Progenitor cell of endocrine pancreas (in vitro differentiated cells): Measurements from ENCODE around the gene CFAP90. TPM values are rescaled to one million over a fixed set of nuclear protein-coding genes. Genes with fewer than 3 reads are reported as not detected.

ENCODE experiments used
- DNase-seq: peaks from one replicate; pipeline ENCODE4 v3.0.0; 2021; ENCODE audit warnings: low spot score; ENCODE audit not compliant: unreplicated experiment
- H3K27ac Mint-ChIP-seq: 2 replicates; pipeline ENCODE4 v1.8.0; 2021; ENCODE audit warnings: mild to moderate bottlenecking, moderate library complexity, mixed read lengths
- H3K27me3 Mint-ChIP-seq: 2 replicates; pipeline ENCODE4 v1.8.0; 2021; ENCODE audit warnings: mixed read lengths
- H3K36me3 Mint-ChIP-seq: 2 replicates; pipeline ENCODE4 v1.8.0; 2022; ENCODE audit warnings: mixed read lengths; ENCODE audit not compliant: insufficient read depth
- H3K4me1 Mint-ChIP-seq: 2 replicates; pipeline ENCODE4 v1.8.0; 2021; ENCODE audit warnings: low read depth, mixed read lengths
- H3K4me3 Mint-ChIP-seq: 2 replicates; pipeline ENCODE4 v1.8.0; 2021; ENCODE audit warnings: low read depth, mild to moderate bottlenecking, moderate library complexity, mixed read lengths
- H3K9me3 Mint-ChIP-seq: 2 replicates; pipeline ENCODE4 v1.8.0; 2021; ENCODE audit warnings: low read depth, mixed read lengths
- total RNA-seq: library from RNA; stranded (reverse); gene quantifications from 2 replicates; pipeline ENCODE4 v1.2.1, GENCODE V29; 2021
- TF ChIP-seq, protein P1 (sequence below): fragments of 200-600 bp; sonication (generic); IDR thresholded peaks from one replicate; pipeline ENCODE4 v1.5.0; 2021; ENCODE audit warnings: antibody characterized with exemption, mild to moderate bottlenecking; ENCODE audit not compliant: unreplicated experiment

CFAP90 gene
- total RNA-seq, 1 donor from 2014 or later, result 2.1 TPM

DNA sequence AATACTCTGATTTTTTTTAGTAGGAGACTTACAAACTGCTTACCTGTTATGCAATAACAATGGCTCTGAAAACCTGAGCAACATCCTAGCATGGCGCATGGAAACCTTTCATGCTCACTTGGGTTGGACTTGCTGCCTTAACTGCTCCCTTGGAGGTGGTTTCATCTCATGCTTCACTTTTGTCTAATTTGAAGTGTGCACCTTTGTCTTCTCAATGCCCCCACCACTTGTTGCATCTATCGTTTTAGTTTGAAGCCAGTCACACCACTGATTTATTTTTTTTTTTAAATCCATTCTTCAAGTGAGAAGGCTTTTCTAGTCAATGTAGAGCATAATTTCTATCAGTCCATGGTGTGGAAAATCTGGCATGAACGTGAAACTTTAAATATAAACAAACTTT is 63.2 kb downstream of the CFAP90 start:
- TF ChIP-seq, protein P1, sequence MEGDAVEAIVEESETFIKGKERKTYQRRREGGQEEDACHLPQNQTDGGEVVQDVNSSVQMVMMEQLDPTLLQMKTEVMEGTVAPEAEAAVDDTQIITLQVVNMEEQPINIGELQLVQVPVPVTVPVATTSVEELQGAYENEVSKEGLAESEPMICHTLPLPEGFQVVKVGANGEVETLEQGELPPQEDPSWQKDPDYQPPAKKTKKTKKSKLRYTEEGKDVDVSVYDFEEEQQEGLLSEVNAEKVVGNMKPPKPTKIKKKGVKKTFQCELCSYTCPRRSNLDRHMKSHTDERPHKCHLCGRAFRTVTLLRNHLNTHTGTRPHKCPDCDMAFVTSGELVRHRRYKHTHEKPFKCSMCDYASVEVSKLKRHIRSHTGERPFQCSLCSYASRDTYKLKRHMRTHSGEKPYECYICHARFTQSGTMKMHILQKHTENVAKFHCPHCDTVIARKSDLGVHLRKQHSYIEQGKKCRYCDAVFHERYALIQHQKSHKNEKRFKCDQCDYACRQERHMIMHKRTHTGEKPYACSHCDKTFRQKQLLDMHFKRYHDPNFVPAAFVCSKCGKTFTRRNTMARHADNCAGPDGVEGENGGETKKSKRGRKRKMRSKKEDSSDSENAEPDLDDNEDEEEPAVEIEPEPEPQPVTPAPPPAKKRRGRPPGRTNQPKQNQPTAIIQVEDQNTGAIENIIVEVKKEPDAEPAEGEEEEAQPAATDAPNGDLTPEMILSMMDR, result no peak
- Mint-ChIP-seq H3K9me3 (no peaks in the 10 kb centered on the region), H3K4me3 (no peak overlapping the region), H3K36me3 (no peaks in the 10 kb centered on the region), H3K27me3 (peaks cover 20% of the 10 kb centered on the region), H3K4me1 (no peaks in the 10 kb centered on the region), H3K27ac (no peak overlapping the region)
- no peak for DNase-seq

GRCh38 chr5:7784683-7785380 is 66.1 kb downstream of the CFAP90 start:
- DNase-seq, result no peak
- Mint-ChIP-seq H3K27me3 (peaks cover 33% of the 10 kb centered on the region), H3K27ac (no peak overlapping the region), H3K4me3 (no peak overlapping the region), H3K9me3 (no peaks in the 10 kb centered on the region), H3K36me3 (no peaks in the 10 kb centered on the region), H3K4me1 (no peaks in the 10 kb centered on the region)
- TF ChIP-seq, protein P1, result no peak

GRCh38 chr5:7781899-7782298 is 69.0 kb downstream of the CFAP90 start:
- peaks cover 36% of the 10 kb centered on the region for H3K27me3 Mint-ChIP-seq
- TF ChIP-seq, protein P1, result no peak
- no peaks in the 10 kb centered on the region for H3K4me1 Mint-ChIP-seq
- no peaks in the 10 kb centered on the region for H3K9me3 Mint-ChIP-seq
- no peaks in the 10 kb centered on the region for H3K36me3 Mint-ChIP-seq
- no peak overlapping the region for H3K27ac Mint-ChIP-seq
- H3K4me3 Mint-ChIP-seq, result no peak overlapping the region
- no peak for DNase-seq

Other genes with a start within 250 kb of the CFAP90 start
- gene FASTKD3, start 17.9 kb upstream of the CFAP90 start, total RNA-seq, result 9.4 and 11.1 TPM in 2 replicates
- gene MTRR, start 18.0 kb upstream of the CFAP90 start, total RNA-seq, result 49.0 and 49.3 TPM in 2 replicates